Astrocyte (in vitro differentiated cells and primary cell): ENCODE measurements around the gene MFAP3.

Experiments used
- EZH2 ChIP-seq: IDR thresholded peaks from 2 replicates; pipeline ENCODE4 v1.6.1; 2012; ENCODE audit warnings: mild to moderate bottlenecking, low read length, inconsistent platforms; ENCODE audit not compliant: insufficient read depth
- TF ChIP-seq, protein P1 (sequence below): IDR thresholded peaks from 2 replicates; pipeline ENCODE4 v1.5.1; 2011; ENCODE audit warnings: low read depth, mild to moderate bottlenecking, inconsistent platforms, low read length, moderate library complexity; ENCODE audit not compliant: insufficient read depth

- TF ChIP-seq, protein P1, sequence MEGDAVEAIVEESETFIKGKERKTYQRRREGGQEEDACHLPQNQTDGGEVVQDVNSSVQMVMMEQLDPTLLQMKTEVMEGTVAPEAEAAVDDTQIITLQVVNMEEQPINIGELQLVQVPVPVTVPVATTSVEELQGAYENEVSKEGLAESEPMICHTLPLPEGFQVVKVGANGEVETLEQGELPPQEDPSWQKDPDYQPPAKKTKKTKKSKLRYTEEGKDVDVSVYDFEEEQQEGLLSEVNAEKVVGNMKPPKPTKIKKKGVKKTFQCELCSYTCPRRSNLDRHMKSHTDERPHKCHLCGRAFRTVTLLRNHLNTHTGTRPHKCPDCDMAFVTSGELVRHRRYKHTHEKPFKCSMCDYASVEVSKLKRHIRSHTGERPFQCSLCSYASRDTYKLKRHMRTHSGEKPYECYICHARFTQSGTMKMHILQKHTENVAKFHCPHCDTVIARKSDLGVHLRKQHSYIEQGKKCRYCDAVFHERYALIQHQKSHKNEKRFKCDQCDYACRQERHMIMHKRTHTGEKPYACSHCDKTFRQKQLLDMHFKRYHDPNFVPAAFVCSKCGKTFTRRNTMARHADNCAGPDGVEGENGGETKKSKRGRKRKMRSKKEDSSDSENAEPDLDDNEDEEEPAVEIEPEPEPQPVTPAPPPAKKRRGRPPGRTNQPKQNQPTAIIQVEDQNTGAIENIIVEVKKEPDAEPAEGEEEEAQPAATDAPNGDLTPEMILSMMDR, result no peak
- no peak for TF ChIP-seq EZH2
Measured at GRCh38 chr5:154038261-154038706, 483 bp upstream of the MFAP3 start.
